Fibroblast of the aortic adventitia (primary cell): ENCODE measurements around the gene GTPBP10. TPM values are rescaled to one million over a fixed set of nuclear protein-coding genes. Genes with fewer than 3 reads are reported as not detected.
A peak's percentile ranks its signal among the peaks of the same experiment; 100 is the strongest.
"Not testable (repeated sequence)": the region's sequence is repeated elsewhere in the genome, so short reads cannot be mapped to it uniquely, and the experiment has no call there.

ENCODE experiments used
- DNase-seq: peaks from one replicate; pipeline ENCODE4 v3.0.0-alpha.2; 2010; ENCODE audit warnings: low read depth
- H3K4me3 ChIP-seq: 2 replicates; pipeline ENCODE4 v1.5.1; 2011; ENCODE audit warnings: low read depth, mild to moderate bottlenecking, control low read depth, low read length, moderate library complexity
- total RNA-seq: library from RNA; depleted of rRNA; stranded (reverse); fragments of >200 nt; gene quantifications from 2 replicates; pipeline ENCODE4 v1.2.3, GENCODE V29; 2012; ENCODE audit warnings: low replicate concordance
- TF ChIP-seq, protein P1 (sequence below): IDR thresholded peaks from 2 replicates; pipeline ENCODE4 v1.5.1; 2011; ENCODE audit warnings: mild to moderate bottlenecking, low read length, control low read depth, inconsistent platforms; ENCODE audit not compliant: insufficient read depth

The GTPBP10 gene
- total RNA-seq, 1 donor: 23.2 TPM

DNA sequence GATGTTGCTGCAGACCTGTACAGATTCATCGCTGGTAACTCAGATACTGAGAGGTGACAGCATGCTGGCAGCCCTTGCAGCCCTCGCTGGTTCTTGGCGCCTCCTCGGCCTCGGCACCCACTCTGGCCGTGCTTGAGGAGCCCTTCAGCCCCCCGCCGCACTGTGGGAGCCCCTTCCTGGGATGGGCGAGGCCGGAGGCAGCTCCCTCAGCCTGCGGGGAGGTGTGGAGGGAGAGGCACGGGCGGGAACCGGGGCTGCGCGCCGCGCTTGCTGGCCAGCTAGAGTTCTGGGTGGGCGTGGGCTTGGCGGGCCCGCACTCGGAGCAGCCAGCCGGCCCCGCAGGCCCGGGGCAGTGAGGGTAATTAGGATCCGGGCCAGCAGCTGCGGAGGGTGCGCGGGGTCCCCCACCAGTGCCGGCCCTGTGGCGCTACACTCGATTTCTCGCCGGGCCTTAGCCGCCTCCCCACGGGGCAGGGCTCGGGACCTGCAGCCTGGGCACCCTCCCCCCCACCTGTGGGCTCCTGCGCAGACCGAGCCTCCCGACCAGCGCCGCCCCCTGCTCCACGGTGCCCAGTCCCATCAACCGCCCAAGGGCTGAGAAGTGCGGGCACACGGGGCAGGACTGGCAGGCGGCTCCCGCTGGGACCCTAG is 12.2 kb upstream of the GTPBP10 start:
- TF ChIP-seq, protein P1, sequence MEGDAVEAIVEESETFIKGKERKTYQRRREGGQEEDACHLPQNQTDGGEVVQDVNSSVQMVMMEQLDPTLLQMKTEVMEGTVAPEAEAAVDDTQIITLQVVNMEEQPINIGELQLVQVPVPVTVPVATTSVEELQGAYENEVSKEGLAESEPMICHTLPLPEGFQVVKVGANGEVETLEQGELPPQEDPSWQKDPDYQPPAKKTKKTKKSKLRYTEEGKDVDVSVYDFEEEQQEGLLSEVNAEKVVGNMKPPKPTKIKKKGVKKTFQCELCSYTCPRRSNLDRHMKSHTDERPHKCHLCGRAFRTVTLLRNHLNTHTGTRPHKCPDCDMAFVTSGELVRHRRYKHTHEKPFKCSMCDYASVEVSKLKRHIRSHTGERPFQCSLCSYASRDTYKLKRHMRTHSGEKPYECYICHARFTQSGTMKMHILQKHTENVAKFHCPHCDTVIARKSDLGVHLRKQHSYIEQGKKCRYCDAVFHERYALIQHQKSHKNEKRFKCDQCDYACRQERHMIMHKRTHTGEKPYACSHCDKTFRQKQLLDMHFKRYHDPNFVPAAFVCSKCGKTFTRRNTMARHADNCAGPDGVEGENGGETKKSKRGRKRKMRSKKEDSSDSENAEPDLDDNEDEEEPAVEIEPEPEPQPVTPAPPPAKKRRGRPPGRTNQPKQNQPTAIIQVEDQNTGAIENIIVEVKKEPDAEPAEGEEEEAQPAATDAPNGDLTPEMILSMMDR: no peak
- H3K4me3 ChIP-seq: no peak overlapping the region
- no peak for DNase-seq

DNA sequence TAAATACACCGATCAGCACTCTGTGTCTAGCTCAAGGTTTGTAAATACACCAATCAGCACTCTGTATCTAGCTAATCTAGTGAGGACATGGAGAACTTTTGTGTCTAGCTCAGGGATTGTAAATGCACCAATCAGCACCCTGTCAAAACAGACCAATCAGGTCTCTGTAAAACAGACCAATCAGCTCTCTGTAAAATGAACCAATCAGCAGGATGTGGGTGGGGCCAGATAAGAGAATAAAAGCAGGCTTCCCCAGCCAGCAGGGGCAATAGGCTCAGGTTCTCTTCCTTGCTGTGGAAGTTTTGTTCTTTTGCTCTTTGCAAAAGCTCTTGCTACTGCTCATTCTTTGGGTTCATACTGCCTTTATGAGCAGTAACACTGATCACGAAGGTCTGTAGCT is 11.6 kb upstream of the GTPBP10 start:
- not testable (repeated sequence) for H3K4me3 ChIP-seq, DNase-seq

DNA sequence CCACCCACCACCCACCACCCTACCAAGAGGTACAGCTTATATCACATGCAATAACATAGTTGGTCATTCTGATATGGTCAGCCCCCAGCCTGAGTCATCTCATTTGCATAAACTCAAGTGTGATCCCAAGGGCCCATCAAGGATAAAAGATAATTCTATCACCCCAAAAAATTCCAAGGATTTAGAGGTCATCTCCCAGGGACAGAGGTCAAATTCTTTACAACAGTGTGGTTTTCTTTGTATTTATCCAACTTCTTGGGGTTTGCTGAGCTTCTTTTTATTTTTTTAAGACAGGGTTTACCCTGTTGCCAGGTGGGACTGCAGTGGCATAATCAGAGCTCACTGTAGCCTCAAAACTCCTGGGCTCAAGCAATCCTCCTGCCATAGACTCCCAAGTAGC is 9.4 kb upstream of the GTPBP10 start:
- no peak overlapping the region for H3K4me3 ChIP-seq
- TF ChIP-seq, protein P1: no peak
- DNase-seq: peak; percentile 14

- H3K4me3 ChIP-seq: no peak overlapping the region
- TF ChIP-seq, protein P1: no peak
- no peak for DNase-seq
Observed at GRCh38 chr7:90345016-90345415, 1.5 kb upstream of the GTPBP10 start.

DNA sequence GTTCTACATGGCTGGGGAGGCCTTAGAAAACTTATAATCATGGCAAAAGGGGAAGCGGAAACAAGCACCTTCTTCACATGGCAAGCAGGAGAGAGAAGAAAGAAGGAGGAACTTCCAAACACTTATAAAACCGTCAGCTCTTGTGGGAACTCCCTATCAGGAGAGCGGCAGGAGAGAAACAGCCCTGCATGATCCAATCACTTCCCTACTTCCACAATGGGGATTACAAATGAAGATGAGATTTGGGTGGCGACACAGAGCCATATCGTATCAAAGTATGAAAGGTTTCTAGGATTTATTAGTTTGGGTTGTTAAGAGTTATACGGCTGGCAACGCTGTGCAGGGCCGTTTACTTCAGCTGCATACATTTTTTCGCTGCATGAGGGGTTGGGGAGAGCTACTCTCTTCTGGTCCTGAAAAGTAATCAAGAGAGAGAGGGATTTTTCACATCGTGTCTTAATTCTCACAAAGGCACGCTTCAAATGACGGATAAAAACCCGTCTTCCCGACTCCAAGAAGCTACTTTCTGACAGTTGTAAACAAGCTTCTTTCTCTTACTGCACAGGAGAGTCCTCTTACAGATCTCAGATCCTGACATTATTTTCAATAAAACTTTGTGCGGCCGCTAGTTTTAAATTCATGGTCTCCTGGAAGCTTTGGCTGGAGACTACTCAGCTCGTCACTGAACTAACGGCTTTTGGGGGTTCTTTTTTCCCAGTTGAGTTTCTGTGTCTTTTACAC is 751 bp upstream of the GTPBP10 start:
- peak overlapping the region; percentile 98 for H3K4me3 ChIP-seq
- peak; percentile 47 for DNase-seq
- TF ChIP-seq, protein P1: no peak

DNA sequence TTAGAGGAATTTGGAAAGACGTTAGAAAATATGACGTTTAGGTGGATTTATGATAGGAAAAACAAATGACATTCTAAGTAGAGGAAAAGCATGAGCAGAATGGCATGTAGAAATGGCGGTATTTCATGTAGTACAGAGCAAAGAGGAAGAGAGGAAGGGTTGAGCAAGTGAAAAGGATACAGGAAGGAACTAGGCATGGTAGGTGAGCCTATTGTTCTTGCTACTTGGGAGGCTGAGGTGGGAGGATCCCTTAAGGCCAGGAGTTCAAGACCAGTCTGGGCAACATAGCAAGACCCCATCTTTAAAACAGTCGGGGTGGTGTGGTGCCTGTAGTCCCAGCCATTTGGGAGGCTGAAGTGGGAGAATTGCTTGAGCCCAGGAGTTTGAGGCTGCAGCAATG is 1.2 kb downstream of the GTPBP10 start:
- H3K4me3 ChIP-seq: peak overlapping the region; percentile 98
- TF ChIP-seq, protein P1: no peak
- DNase-seq: no peak

DNA sequence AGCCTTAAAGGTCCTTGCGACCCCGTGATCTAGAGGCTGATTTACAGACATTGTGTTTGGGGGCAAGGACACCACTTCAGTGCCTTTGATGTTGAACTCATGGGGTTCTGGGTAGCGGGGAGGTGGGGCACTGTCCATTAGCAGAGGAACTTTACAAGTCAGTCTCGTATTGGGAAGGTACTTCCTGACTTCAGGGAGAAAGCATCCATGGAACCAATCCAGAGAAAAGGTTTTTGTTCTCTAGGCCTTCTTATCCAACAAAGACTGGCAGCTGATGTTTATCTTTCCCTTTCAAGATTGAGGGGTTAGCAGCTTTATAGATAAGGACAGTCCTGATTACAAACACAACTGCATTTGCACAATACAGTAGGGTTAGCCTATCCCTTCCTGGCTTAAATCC is 2.8 kb downstream of the GTPBP10 start:
- DNase-seq: no peak
- no peak overlapping the region for H3K4me3 ChIP-seq
- TF ChIP-seq, protein P1: no peak

DNA sequence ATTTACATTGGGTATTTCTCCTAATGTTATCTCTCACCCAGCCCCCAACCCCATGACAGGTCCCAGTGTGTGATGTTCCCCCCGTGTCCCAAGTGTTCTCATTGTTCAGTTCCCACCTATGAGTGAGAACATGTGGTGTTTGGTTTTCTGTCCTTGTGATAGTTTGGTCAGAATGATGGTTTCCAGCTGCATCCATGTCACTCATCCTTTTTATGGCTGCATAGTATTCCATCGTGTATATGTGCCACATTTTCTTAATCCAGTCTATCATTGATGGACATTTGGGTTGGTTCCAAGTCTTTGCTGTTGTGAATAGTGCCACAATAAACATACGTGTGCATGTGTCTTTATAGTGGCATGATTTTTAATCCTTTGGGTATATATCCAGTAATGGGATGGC is 3.5 kb downstream of the GTPBP10 start:
- H3K4me3 ChIP-seq: not testable (repeated sequence)

More for the DNA sequence above, 3.5 kb downstream of the GTPBP10 start:
- DNase-seq: not testable (repeated sequence)
